GM11168 (cell line): ENCODE results near the gene ODAD4.
"Not testable (repeated sequence)": the region's sequence is repeated elsewhere in the genome, so short reads cannot be mapped to it uniquely, and the experiment has no call there.

ENCODE experiments used
- in situ Hi-C: fragments of 300-500 bp; cut with MboI; formaldehyde crosslinking; loops from one replicate; pipeline ENCODE4 v1.12.0; 2022; ENCODE audit warnings: low sequenced_read_pairs; ENCODE audit not compliant: unreplicated experiment

The ODAD4 gene

DNA sequence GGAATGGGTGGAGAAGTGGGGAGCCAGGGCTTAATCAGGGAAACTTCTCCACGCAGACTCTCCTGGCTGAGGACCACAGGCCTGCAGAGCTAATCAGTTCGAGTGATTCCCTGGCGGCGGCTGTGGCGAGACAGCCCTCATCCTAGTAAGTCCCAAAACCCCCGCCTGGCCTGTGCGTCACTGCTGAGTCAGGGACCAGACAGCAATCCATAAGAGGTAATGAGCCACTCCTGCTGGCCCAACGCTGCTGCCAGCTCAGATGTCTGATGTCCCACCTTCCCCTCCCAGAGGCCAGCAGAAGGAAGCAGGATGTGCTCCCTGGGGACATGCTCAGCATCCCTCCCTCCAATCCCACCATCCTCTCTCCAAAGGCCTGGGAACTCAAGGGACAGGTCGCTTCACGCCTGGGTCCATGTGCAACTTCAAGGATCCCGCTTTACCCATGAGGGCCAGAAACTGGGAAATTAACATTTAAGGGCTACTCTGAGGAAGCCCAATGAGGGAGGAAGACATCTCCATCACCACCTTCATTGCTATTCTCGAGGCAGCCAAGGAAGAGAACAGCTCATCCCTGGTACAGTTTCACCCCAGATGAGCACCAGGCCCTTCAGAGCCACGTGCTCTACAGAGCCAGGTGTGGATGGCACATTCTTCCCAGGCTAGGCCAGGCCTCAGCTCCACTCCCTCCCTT, 19.6 kb upstream of the ODAD4 start:
- in situ Hi-C loops = no loop called here

GRCh38 chr17:41912925-41913324, 17.5 kb upstream of the ODAD4 start:
- in situ Hi-C loops = no loop called here

GRCh38 chr17:41913798-41914197, 16.6 kb upstream of the ODAD4 start:
- in situ Hi-C loops = no loop called here

DNA sequence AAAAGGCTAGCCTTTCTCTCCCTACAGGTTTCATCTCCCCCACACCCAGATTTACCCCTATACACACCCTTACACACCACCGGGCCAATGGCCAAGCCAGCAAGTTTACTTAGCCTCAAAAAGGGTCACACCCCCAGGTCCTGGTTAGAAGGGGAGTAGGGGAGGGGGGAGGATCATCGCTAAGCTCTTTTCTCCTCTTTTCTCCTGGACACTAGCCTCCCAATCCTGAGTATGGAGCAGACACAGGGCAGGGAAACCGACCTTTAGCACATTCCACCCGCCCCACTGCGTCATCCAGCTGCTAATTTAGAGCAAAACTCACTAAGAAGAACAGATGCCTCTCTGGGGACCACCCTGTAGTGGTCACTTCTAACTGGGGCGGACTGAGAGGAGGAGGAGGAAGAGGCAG, 16.1 kb upstream of the ODAD4 start:
- in situ Hi-C loops = no loop called here

- in situ Hi-C loops = no loop called here
Observed at GRCh38 chr17:41915020-41915419, 15.4 kb upstream of the ODAD4 start.

DNA sequence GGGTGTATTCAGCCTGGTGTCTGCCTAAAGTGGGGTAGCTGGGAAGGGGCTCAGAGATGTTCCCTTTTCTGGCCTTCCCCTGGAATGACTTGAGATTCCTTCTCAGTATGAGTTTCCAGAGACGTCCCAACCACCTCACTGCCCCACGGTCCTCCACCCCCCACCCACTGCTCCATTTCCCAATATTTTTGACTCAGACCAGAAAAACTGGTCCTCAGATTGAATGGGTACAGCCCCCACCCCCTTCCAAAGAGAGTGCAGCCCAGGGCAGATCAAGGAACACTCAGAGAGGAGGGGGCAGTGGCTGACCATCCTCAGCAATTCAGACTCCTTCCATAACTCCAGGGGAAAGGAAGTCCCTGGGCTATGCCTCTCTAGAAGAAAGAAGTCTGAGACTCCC, 14.9 kb upstream of the ODAD4 start:
- in situ Hi-C loops = no loop called here

- in situ Hi-C loops = no loop called here
Observed at GRCh38 chr17:41917192-41917591, 13.2 kb upstream of the ODAD4 start.

- in situ Hi-C loops = no loop called here
Observed at GRCh38 chr17:41917679-41918313, 12.6 kb upstream of the ODAD4 start.

DNA sequence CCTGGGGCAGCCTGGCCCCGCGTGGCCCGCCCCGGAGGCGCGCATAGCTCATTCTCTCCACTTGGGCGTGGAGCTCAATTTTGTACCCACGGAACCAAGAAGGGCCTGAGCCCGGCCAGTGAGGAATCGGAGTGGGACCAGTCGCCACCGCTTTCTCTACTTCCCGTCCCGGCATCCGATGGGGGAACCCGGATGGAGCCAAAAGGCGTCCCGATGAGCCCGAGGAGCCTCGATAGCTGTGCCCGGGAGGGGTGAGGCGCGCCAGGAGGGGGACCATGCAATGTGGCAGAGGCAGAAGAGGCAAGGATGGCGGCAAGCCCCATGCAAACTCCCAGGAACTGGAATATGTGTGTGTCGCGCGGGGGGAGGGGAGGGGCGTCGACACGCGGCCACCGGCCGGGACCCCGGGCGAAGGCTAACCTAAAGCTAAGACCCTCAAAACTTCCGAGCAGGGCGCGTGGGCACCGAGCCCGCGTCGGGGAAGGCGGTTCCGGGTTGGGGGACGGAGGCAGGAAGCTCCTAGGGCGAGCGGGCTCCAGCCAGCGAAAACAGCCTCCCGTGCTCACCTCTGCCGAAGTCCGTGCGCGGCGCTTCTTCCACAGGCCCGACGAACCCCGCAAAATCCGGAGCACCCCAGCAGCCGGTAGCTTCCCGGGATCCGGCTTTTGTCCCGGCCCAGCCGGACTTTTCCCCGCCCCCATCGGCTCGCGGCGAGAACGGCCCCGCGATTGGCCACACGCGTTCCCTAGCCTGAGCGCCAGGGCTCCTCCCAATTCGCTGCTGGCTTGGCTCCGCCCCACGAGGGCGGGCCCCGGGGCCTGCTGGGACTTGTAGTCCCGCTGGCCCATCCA, 11.9 kb upstream of the ODAD4 start, which contains the start of gene ACLY:
Gene ACLY, minus strand, starts transcription at position 638 of the 851 bp plus-strand sequence. CDS start 5,078 bp downstream, outside the sequence.
- in situ Hi-C loops = no loop called here

DNA sequence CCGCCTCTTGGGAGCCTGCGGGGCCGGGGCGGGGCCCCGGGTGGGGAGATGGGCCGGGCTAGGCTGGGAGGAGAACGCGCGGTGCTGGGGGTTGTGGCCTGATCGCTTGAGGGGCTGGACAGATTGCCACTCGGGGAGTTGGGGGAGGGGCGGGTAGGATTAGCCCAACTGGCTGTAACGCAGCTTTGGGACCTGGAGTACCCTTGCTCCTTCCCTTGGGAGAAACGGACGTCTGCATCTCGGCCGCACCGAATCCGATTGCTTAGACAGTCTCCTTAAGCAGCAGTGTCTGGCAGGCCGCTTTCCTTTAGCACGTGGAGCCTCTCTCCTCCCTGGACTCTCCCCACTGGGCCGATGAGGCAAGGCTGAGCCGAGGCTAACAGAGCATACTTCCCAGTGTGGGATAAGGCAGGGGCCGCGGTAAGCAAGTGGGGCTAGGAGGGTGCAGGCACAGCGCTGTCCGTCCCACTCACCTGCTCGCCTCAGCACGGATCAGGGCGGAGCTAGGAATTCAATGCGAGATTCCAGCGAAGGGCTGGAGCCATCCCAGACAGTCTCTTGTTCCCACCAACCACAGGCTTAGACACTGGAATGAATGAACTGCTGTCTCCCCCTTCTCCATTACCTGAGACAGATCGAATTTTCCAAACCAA, 11.1 kb upstream of the ODAD4 start:
- in situ Hi-C loops = no loop called here

DNA sequence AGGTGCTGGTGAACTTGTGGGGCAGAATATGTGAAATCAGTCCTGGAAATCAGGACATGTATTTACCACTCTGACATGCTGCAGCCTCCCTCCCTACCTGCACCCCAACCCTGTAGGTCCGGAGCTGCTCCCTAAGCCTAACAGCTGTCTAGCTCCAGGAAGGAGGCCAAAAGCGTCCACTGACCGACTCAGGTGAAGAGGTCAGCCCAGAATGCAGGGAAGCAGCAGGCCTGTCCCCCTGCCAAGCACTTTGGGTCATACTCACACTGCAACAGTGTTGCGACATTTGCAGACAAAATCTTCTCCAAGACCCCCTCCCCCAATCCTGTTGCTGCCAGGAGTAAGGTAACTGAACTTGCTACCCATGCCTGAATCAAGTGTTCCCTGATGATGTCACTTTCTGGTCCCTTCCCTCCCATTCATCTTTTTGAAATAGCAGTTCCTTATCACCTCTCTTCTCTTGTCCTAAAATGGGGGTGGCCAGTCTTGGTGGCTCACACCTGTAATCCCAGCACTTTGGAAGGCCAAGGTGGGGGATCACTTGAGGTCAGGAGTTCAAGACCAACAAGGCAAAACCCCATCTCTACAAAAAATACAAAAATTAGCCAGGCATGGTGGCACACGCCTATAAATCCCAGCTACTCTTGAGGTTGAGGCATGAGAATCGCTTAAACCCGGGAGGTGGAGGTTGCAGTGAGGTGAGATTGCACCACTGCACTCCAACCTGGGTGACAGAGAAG, 10.4 kb upstream of the ODAD4 start:
- in situ Hi-C loops = no loop called here

- in situ Hi-C loops = no loop called here
Observed at GRCh38 chr17:41920580-41920955, 9.8 kb upstream of the ODAD4 start.

GRCh38 chr17:41925991-41926590, 4.3 kb upstream of the ODAD4 start:
- in situ Hi-C loops = no loop called here

DNA sequence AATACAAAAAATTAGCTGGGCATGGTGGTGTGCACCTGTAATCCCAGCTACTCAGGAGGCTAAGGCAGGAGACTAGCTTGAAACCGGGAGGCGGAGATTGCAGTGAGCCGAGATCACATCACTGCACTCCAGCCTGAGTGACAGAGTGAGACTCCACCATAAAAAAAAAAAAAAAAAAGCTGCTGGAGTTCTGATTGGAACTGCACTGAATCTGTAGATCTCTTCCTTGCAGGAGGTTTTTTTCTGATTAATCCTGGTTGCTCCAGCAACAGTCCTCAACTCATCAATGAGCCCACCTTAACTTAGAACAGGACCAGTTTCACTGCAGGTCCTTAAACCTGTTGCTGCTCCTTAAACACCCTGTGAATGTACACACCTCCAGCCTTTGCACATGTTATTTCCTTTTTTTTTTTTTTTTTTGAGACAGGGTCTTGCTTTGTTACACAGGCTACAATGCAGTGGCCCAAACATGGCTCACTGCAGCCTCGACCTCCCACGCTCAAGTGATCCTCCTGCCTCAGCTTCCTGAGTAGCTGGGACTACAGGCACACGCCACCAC, 1.6 kb upstream of the ODAD4 start:
- in situ Hi-C loops = no loop called here

DNA sequence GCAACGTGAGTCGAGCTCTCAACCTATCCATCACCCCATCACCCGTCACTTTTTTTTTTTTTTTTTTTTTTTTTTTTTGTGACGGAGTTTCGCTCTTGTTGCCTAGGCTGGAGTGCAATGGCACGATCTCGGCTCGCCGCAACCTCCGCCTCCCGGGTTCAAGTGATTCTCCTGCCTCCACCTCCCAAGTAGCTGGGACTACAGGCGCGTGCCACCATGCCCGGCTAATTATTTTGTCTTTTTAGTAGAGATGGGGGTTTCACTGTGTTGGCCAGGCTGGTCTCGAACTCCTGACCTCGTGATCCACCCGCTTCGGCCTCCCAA, 378 bp downstream of the ODAD4 start:
- in situ Hi-C loops = not testable (repeated sequence)

DNA sequence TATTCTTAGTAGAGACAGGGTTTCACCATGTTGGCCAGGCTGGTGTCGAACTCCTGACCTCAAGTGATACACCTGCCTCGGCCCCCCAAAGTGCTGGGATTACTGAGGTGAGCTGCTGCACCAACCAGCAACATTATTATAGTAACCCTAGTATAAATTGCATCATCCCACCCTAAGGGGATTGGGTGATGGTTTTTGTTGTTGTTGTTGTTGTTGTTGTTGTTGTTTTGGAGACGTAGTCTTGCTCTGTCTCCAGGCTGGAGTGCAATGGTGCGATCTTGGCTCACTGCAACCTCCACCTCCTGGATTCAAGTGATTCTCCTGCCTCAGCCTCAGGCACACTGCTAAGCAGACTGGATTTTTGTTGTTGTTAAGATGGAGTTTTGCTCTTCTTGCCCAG, 1.3 kb downstream of the ODAD4 start:
- in situ Hi-C loops = not testable (repeated sequence)

DNA sequence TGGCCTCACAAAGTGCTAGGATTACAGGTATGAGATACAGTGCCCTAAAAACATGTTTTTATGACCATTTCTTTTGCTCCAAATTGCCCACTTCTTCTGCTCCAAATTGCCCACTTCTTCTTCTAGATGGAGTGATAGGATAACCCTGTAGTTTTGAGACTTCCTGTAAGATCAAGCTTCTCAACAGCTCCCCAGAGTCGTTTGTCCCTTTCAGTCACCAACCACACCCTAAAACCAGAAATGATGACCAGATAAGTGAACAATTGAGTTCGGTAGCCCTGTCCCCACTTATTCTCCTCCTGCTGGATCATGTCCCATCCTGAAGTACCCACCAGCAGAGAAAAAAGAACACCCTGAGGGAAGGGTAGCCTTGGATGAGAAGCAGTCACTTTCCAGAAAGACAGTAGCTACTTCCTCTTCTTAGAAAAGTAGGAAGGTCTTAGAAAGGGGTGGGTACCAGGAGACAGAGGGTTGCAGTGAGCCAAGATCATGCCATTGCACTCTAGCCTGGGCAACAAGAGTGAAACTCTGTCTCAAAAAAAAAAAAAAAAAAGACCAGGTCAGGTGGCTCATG, 2.5 kb downstream of the ODAD4 start:
- in situ Hi-C loops = no loop called here

- in situ Hi-C loops = no loop called here
Observed at GRCh38 chr17:41935641-41936040, 5.2 kb downstream of the ODAD4 start.
